SK-N-SH (cell line): Measurements from ENCODE around the gene LDB3. TPM values are rescaled to one million over a fixed set of nuclear protein-coding genes. Genes with fewer than 3 reads are reported as not detected.

Experiments used
- CTCF ChIA-PET: fragments of 300-600, 350-600 bp; formaldehyde crosslinking; extraction: SDS; loops from one replicate; lab custom pipeline; 2021; lab: Yijun Ruan, JAX
- POLR2A ChIA-PET: fragments of 350-600 bp; sonication (Branson Sonifier 250); formaldehyde crosslinking; extraction: SDS; loops from one replicate; lab custom pipeline; 2020; ENCODE audit warnings: antibody characterized with exemption, inconsistent platforms; lab: Yijun Ruan, JAX
- DNase-seq: peaks from one replicate; pipeline ENCODE4 v3.0.0; 2012
- H2AFZ ChIP-seq: fragments of 200-600 bp; sonication (generic); 2 replicates; pipeline ENCODE4 v1.8.1; 2016; ENCODE audit warnings: antibody characterized with exemption, mild to moderate bottlenecking, low read depth
- H3F3A ChIP-seq: fragments of 200-600 bp; sonication (generic); replicated peaks from 2 replicates; pipeline ENCODE3; 2016; ENCODE audit warnings: antibody characterized with exemption, mild to moderate bottlenecking; ENCODE audit not compliant: insufficient read depth
- H3K27ac ChIP-seq, 2 experiments: fragments of 200-500 bp in 1 of 2; fragments of 200-600 bp in 1 of 2; sonication (Bioruptor generic) in 1 of 2; sonication (generic), shearing (Covaris generic) in 1 of 2; 2 replicates each; pipeline versions ENCODE4 v1.5.1 to v1.6.1; 2014 to 2016; ENCODE audit warnings: low read depth in 2 of 2, inconsistent platforms in 1 of 2, low read length in 1 of 2, mild to moderate bottlenecking in 1 of 2, mixed read lengths in 1 of 2
- H3K27me3 ChIP-seq: fragments of 200-600 bp; sonication (generic), shearing (Covaris generic); 2 replicates; pipeline ENCODE4 v1.6.1; 2016; ENCODE audit warnings: mixed run types; ENCODE audit not compliant: insufficient read depth
- H3K36me3 ChIP-seq, 2 experiments: fragments of 200-500 bp in 1 of 2; fragments of 200-600 bp in 1 of 2; sonication (Bioruptor generic) in 1 of 2; sonication (generic) in 1 of 2; replicated peaks in 1 of 2; 2 replicates each; pipeline versions ENCODE3 to v1.5.1; 2014 to 2016; ENCODE audit warnings: low read length in 1 of 2, mild to moderate bottlenecking in 1 of 2; ENCODE audit not compliant: insufficient read depth in 2 of 2, control insufficient read depth in 1 of 2
- H3K4me1 ChIP-seq, 2 experiments: fragments of 200-500 bp in 1 of 2; fragments of 200-600 bp in 1 of 2; sonication (Bioruptor generic) in 1 of 2; sonication (generic), shearing (Covaris generic) in 1 of 2; 2 replicates each; pipeline versions ENCODE4 v1.5.1 to v1.6.1; 2014 to 2016; ENCODE audit warnings: low read depth in 1 of 2, low read length in 1 of 2, mixed run types in 1 of 2; ENCODE audit not compliant: insufficient read depth in 2 of 2, control insufficient read depth in 1 of 2
- H3K4me2 ChIP-seq: fragments of 200-600 bp; sonication (generic), shearing (Covaris generic); 2 replicates; pipeline ENCODE4 v1.6.1; 2017; ENCODE audit warnings: mixed run types
- H3K4me3 ChIP-seq, 2 experiments: fragments of 200-500 bp in 1 of 2; fragments of 200-600 bp in 1 of 2; sonication (Bioruptor generic) in 1 of 2; sonication (generic), shearing (Covaris generic) in 1 of 2; 2 replicates each; pipeline versions ENCODE4 v1.5.1 to v1.8.1; 2014 to 2016; ENCODE audit warnings: low read depth in 2 of 2, inconsistent platforms in 1 of 2, low read length in 1 of 2, mild to moderate bottlenecking in 1 of 2, mixed read lengths in 1 of 2, moderate library complexity in 1 of 2
- H3K79me2 ChIP-seq: fragments of 200-600 bp; sonication (generic); 2 replicates; pipeline ENCODE4 v1.8.1; 2017; ENCODE audit warnings: mild to moderate bottlenecking; ENCODE audit not compliant: insufficient read depth
- H3K9ac ChIP-seq: fragments of 200-600 bp; sonication (generic); 2 replicates; pipeline ENCODE4 v1.6.1; 2017; ENCODE audit warnings: mixed run types
- H3K9me2 ChIP-seq: fragments of 200-600 bp; sonication (generic); 2 replicates; pipeline ENCODE4 v1.6.1; 2017; ENCODE audit warnings: mixed run types
- H3K9me3 ChIP-seq: fragments of 200-600 bp; sonication (generic); 2 replicates; pipeline ENCODE4 v1.6.1; 2017; ENCODE audit warnings: mixed run types, mild to moderate bottlenecking, moderate library complexity
- H4K20me1 ChIP-seq: fragments of 200-600 bp; sonication (generic); 2 replicates; pipeline ENCODE4 v1.6.1; 2017; ENCODE audit warnings: mild to moderate bottlenecking, mixed run types; ENCODE audit not compliant: insufficient read depth
- CHD2 ChIP-seq: fragments of 150-350 bp; IDR thresholded peaks from 2 replicates; pipeline ENCODE4 v1.6.1; 2018; ENCODE audit warnings: low read length; ENCODE audit not compliant: partially characterized antibody
- CTCF ChIP-seq: fragments of 200-600 bp; sonication (generic); IDR thresholded peaks from 2 replicates; pipeline ENCODE4 v1.6.1; 2017; ENCODE audit warnings: antibody characterized with exemption, mild to moderate bottlenecking, moderate library complexity
- ELF1 ChIP-seq: IDR thresholded peaks from 2 replicates; pipeline ENCODE4 v1.4.0; 2012
- EP300 ChIP-seq, 2 experiments: IDR thresholded peaks; 2 replicates each; pipeline versions ENCODE4 v1.4.0 to v1.6.1; 2012; ENCODE audit warnings: borderline replicate concordance in 1 of 2, low read depth in 1 of 2, low read length in 1 of 2
- EZH2phosphoT487 ChIP-seq: fragments of 200-600 bp; sonication (generic); IDR thresholded peaks from 2 replicates; pipeline ENCODE4 v1.6.1; 2017; ENCODE audit warnings: low read depth, mixed run types, mild to moderate bottlenecking, antibody characterized with exemption, moderate library complexity, borderline replicate concordance
- FOSL2 ChIP-seq: IDR thresholded peaks from 2 replicates; pipeline ENCODE4 v1.4.0; 2012; ENCODE audit warnings: low read depth, mild to moderate bottlenecking, moderate library complexity, borderline replicate concordance
- FOXJ3 ChIP-seq: sonication (generic); formaldehyde crosslinking; IDR thresholded peaks from 2 replicates; pipeline ENCODE4 v1.5.1; 2020; ENCODE audit warnings: mild to moderate bottlenecking, missing genetic modification reagents
- FOXM1 ChIP-seq: IDR thresholded peaks from 2 replicates; pipeline ENCODE4 v1.4.0; 2012; ENCODE audit warnings: low read depth, mild to moderate bottlenecking
- GABPA ChIP-seq: IDR thresholded peaks from 2 replicates; pipeline ENCODE4 v1.4.0; 2012; ENCODE audit warnings: low read depth, mild to moderate bottlenecking
- GATA2 ChIP-seq: sonication (generic); formaldehyde crosslinking; IDR thresholded peaks from 2 replicates; pipeline ENCODE4 v1.5.0; 2020; ENCODE audit warnings: mild to moderate bottlenecking, missing genetic modification reagents
- JUND ChIP-seq: IDR thresholded peaks from 2 replicates; pipeline ENCODE4 v1.4.0; 2012
- NFIC ChIP-seq: IDR thresholded peaks from 2 replicates; pipeline ENCODE4 v1.4.0; 2012; ENCODE audit warnings: borderline replicate concordance
- NRF1 ChIP-seq: IDR thresholded peaks from 2 replicates; pipeline ENCODE4 v1.6.1; 2012; ENCODE audit warnings: low read depth, mild to moderate bottlenecking, low read length
- PBX3 ChIP-seq: IDR thresholded peaks from 2 replicates; pipeline ENCODE4; 2012
- POLR2AphosphoS5 ChIP-seq: IDR thresholded peaks from 2 replicates; pipeline ENCODE4 v1.6.1; 2012; ENCODE audit warnings: low read depth, low read length
- RAD21 ChIP-seq: IDR thresholded peaks from 2 replicates; pipeline ENCODE4 v1.6.1; 2012; ENCODE audit warnings: mild to moderate bottlenecking, low read length
- RCOR1 ChIP-seq: fragments of 150-350 bp; IDR thresholded peaks from 2 replicates; pipeline ENCODE4 v1.6.1; 2017; ENCODE audit warnings: antibody characterized with exemption, low read length
- REST ChIP-seq: IDR thresholded peaks from 2 replicates; pipeline ENCODE4 v1.6.1; 2012; ENCODE audit warnings: mild to moderate bottlenecking, low read depth, low read length, moderate library complexity
- SIN3A ChIP-seq: IDR thresholded peaks from 2 replicates; pipeline ENCODE4 v1.6.1; 2012; ENCODE audit warnings: low read depth, mild to moderate bottlenecking, low read length, moderate library complexity, borderline replicate concordance
- TAF1 ChIP-seq: IDR thresholded peaks from 2 replicates; pipeline ENCODE4 v1.6.1; 2012; ENCODE audit warnings: low read depth, mild to moderate bottlenecking, low read length, moderate library complexity, borderline replicate concordance
- TEAD4 ChIP-seq: IDR thresholded peaks from 2 replicates; pipeline ENCODE4 v1.4.0; 2012; ENCODE audit warnings: mild to moderate bottlenecking, borderline replicate concordance; ENCODE audit not compliant: insufficient read depth
- USF1 ChIP-seq: IDR thresholded peaks from 2 replicates; pipeline ENCODE4 v1.4.0; 2012; ENCODE audit warnings: low read depth, borderline replicate concordance
- USF2 ChIP-seq: fragments of 150-350 bp; IDR thresholded peaks from 2 replicates; pipeline ENCODE4 v1.6.1; 2017; ENCODE audit warnings: antibody characterized with exemption, low read length, low read depth, borderline replicate concordance
- ZBTB33 ChIP-seq: IDR thresholded peaks from 2 replicates; pipeline ENCODE4 v1.4.0; 2012; ENCODE audit warnings: low read depth, borderline replicate concordance
- WGBS: methylation state at CpG from one replicate; pipeline ENCODE4 v1.1.6; 2017; ENCODE audit warnings: low lambda C conversion rate; 5-methylcytosine and 5-hydroxymethylcytosine counted together
- polyA plus RNA-seq, 3 experiments: library from polyadenylated mRNA; depleted of rRNA; stranded (reverse); fragments of >200 nt; gene quantifications; 2 replicates each; pipeline ENCODE4 v1.2.3, GENCODE V29; 2012

The LDB3 gene
- polyA plus RNA-seq, 1 of the 3 experiments (the other 2 are of a cell fraction): 0.48 TPM

GRCh38 chr10:86635402-86635801, 32.9 kb upstream of the LDB3 start:
- Histone ChIP-seq H3K4me2 (no peak overlapping the region), H3K27me3 (no peaks in the 10 kb centered on the region), H3K27ac (peak overlapping the region in 1 of 2 experiments; percentile 66; a peak in 2 of 4 replicates), H3K79me2 (no peaks in the 10 kb centered on the region), H3K4me3 (no peak overlapping the region), H3K9me2 (no peaks in the 10 kb centered on the region), H3K9ac (0 out of 2 replicates have a peak overlapping the region, but pooled peaks have one; percentile 2), H3K9me3 (no peaks in the 10 kb centered on the region), H3F3A (peaks cover 15% of the 10 kb centered on the region), H3K36me3 (no peaks in the 10 kb centered on the region), H4K20me1 (no peaks in the 10 kb centered on the region), H3K4me1 (peaks cover 0 to 16% of the 10 kb centered on the region in 2 experiments; a peak in 1 of 4 replicates), H2AFZ (no peak overlapping the region)
- DNase-seq: no peak
- CTCF ChIA-PET: interaction anchor here (1.2 kb wide), 1 partner anchor 237 kb away, joined by 3 read pairs; no protein-coding TSS in a partner anchor
- POLR2A ChIA-PET: no interaction called here
- WGBS: 0% methylated on average over 2 of the region's 2 CpGs
- TF ChIP-seq FOXM1 (no peak), FOSL2 (peak; percentile 76), PBX3 (peak; percentile 44; the same call in 1 of the 2 replicates), ZBTB33 (no peak), SIN3A (no peak), GABPA (no peak), EP300 (IDR thresholded peaks at IDR 0.05; ENCODE audit: borderline replicate concordance in 1 of 2, low read depth in 1 of 2, low read length in 1 of 2) (0 out of 4 replicates have a peak, but pooled peaks of 1 of the 2 experiments have one; percentile 40), NRF1 (no peak), CTCF (no peak), POLR2AphosphoS5 (no peak), JUND (peak; percentile 66), REST (no peak), GATA2 (CRISPR knock-in tag) (no peak), USF2 (no peak), EZH2phosphoT487 (no peak), ELF1 (no peak), FOXJ3 (no peak), TEAD4 (0 out of 2 replicates have a peak, but pooled peaks have one; percentile 36), RAD21 (no peak), CHD2 (no peak), RCOR1 (no peak), NFIC (peak; percentile 7; the same call in 1 of the 2 replicates), USF1 (no peak), TAF1 (no peak)
